Islet of Langerhans (tissue), 1 donor: ENCODE results near the gene FUT1.
"Not testable (repeated sequence)": the region's sequence is repeated elsewhere in the genome, so short reads cannot be mapped to it uniquely, and the experiment has no call there.

ENCODE experiments used
- FAIRE-seq: peaks from one replicate; lab custom pipeline; 2011; peaks lifted over from hg19 to GRCh38; lab: Jason Lieb, UNC

The FUT1 gene

GRCh38 chr19:48752496-48753365 lies at the start of gene FUT1:
FUT1 (minus strand) TSS chr19:48752641; CDS start chr19:48751281, 1,360 bp downstream.
- no peak for FAIRE-seq

- no peak for FAIRE-seq
These were observed 47.2 kb upstream of the FUT1 start for GRCh38 chr19:48799358-48800300.

DNA sequence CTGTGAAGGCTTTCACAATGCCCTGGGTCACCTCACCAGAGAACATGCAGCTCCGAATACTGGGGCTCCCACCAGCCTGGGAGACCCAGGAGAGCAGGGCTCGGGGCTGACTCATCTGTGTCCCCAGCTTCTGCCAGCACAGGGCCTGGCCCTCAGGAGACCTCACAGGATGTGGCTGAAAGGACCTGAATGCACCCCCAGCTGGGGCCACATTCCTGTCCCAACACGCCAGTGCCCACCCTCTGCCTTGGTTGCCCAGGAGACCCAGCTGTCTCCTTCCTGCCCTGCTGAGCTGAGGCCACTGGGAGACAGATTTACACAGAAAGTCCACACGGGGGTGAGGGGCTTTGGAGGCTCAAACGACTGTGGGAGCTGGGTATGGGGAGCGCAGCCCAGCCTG lies 46.5 kb upstream of the FUT1 start:
- no peak for FAIRE-seq

- no peak for FAIRE-seq
These were observed 44.7 kb upstream of the FUT1 start for GRCh38 chr19:48797103-48797502.

- no peak for FAIRE-seq
These were observed 44.0 kb upstream of the FUT1 start for GRCh38 chr19:48796298-48797083.

- FAIRE-seq, result no peak
These were observed 43.2 kb upstream of the FUT1 start for GRCh38 chr19:48795685-48796070.

GRCh38 chr19:48795055-48795684 lies 42.7 kb upstream of the FUT1 start:
- FAIRE-seq, result peak; percentile 93

- no peak for FAIRE-seq
These were observed 41.9 kb upstream of the FUT1 start for GRCh38 chr19:48794291-48794690.

GRCh38 chr19:48793271-48793670 lies 40.8 kb upstream of the FUT1 start:
- FAIRE-seq, result no peak

DNA sequence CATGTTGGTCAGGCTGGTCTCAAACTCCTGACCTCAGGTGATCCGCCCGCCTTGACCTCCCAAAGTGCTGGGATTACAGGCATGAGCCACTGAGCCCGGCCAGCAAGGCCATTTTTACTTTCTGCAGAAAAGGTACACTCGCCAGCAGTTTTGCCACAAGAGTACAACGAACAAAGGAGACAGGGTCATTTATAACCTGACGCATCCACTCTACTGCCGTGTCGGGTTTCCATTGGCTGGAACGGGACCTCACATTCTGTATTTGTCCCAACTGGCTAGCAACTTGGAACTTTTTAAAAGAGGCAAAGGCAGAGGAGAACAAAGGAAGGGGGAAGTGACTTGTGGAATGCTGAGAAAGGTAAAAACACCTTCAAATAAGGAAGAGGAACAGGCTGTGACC lies 34.9 kb upstream of the FUT1 start:
- not testable (repeated sequence) for FAIRE-seq

DNA sequence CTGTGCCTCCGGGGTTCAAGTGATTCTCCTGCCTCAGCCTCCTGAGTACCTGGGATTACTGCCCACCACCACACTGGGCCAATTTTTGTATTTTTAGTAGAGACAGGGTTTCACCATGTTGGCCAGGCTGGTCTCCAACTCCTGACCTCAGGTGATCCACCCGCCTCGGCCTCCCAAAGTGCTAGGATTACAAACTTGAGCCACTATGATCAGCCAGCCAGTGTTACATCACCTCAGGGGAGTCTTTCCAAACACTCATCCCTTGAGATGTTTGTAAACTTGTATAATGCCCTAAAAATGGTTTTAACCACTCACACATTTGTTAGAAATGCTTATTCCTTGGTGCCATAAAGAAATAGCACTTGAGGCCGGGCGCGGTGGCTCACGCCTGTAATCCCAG lies 34.0 kb upstream of the FUT1 start:
- not testable (repeated sequence) for FAIRE-seq

- no peak for FAIRE-seq
These were observed 32.1 kb upstream of the FUT1 start for GRCh38 chr19:48784527-48784926.

GRCh38 chr19:48780631-48781391 lies 28.4 kb upstream of the FUT1 start:
- peak; percentile 61 for FAIRE-seq

DNA sequence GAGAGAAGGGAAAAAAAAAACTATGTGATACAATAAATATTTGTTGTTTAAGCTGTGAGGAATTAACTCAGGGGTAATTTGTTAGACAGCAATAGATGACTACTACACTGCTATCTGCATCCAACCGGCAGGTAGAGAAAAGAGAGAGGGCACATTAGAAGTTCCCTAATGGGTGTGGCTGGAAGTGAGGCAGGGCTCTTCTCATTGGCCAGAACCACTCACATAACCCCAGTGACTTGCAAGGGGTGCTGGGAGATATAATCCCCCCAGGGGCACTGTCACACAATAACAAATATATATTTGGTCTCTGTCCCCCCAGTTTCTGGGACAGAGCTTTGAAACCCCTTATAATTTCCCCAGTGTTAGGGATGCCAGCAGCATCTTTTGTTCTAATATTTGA lies 27.2 kb upstream of the FUT1 start:
- no peak for FAIRE-seq

GRCh38 chr19:48777720-48778119 lies 25.3 kb upstream of the FUT1 start:
- FAIRE-seq, result no peak

- no peak for FAIRE-seq
These were observed 24.7 kb upstream of the FUT1 start for GRCh38 chr19:48777139-48777538.

GRCh38 chr19:48772503-48772953 lies 20.1 kb upstream of the FUT1 start:
- FAIRE-seq, result no peak

GRCh38 chr19:48770734-48771472 lies 18.5 kb upstream of the FUT1 start:
- FAIRE-seq, result no peak

DNA sequence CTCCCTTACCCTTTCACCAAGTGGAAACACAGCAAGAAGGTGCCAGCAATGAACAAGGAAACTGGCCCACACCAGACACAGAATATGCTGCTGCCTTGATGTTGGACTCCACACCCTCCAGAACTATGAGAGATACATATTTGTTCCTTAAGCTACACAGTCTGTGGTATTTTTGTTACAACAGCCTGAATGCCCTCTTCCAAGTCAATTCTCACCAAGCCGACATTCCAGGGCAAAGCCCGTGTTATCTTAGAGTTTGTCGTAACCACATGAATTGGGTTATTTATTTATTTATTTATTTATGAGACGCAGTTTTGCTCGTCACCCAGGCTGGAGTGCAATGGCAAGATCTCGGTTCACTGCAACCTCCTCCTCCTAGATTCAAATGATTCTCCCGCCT lies 17.8 kb upstream of the FUT1 start:
- FAIRE-seq, result no peak
